Thyroid gland (tissue), 4 donors: ENCODE data around the gene NCS1. TPM values are rescaled to one million over a fixed set of nuclear protein-coding genes. Genes with fewer than 3 reads are reported as not detected.

Experiments
- DNase-seq, 2 donors: peaks; one replicate each; pipeline ENCODE4 v3.0.0-alpha.2; 2019
- H3K27ac ChIP-seq, 3 donors: fragments of 200-600 bp; sonication (generic); 1 replicate in 2 of 3; 2 replicates in 1 of 3; pipeline ENCODE4 v1.5.1; 2016 to 2019; ENCODE audit warnings: mild to moderate bottlenecking in 1 of 3, moderate library complexity in 1 of 3
- H3K27me3 ChIP-seq: fragments of 200-600 bp; sonication (generic); one replicate; pipeline ENCODE4 v1.5.1; 2019
- H3K36me3 ChIP-seq, 2 donors: fragments of 200-600 bp; sonication (generic); one replicate each; pipeline ENCODE4 v1.5.1; 2016 to 2019
- H3K4me1 ChIP-seq, 2 donors: fragments of 200-600 bp; sonication (generic); one replicate each; pipeline ENCODE4 v1.5.1; 2017 to 2019
- H3K4me3 ChIP-seq, 3 donors: fragments of 200-600 bp; sonication (generic); replicated peaks in 1 of 3; 1 replicate in 2 of 3; 2 replicates in 1 of 3; pipeline ENCODE4 v1.5.1; 2016; ENCODE audit warnings: mild to moderate bottlenecking in 1 of 3
- H3K9me3 ChIP-seq: fragments of 200-600 bp; sonication (generic); one replicate; pipeline ENCODE4 v1.5.1; 2017
- CTCF ChIP-seq, 6 experiments: fragments of 200-600 bp in 3 of 6; fragments of 450-650 bp in 3 of 6; sonication (generic) in 3 of 6; IDR thresholded peaks; one replicate each; pipeline ENCODE4 v1.5.1; 2016 to 2019; ENCODE audit warnings: antibody characterized with exemption in 6 of 6, mild to moderate bottlenecking in 2 of 6, inconsistent platforms in 1 of 6, moderate library complexity in 1 of 6
- POLR2A ChIP-seq, 2 donors: fragments of 450-650 bp; IDR thresholded peaks; one replicate each; pipeline ENCODE4 v1.6.1; 2017; ENCODE audit warnings: antibody characterized with exemption in 2 of 2, mild to moderate bottlenecking in 2 of 2, moderate library complexity in 1 of 2
- WGBS, 2 donors: methylation state at CpG; one replicate each; pipeline ENCODE4 v1.1.5; 2017; 5-methylcytosine and 5-hydroxymethylcytosine counted together
- intact Hi-C: fragments of 100-400 bp; cut with DNase I; formaldehyde crosslinking; loops from one replicate; pipeline ENCODE4 v1.15.1; 2023
- total RNA-seq, 4 donors: library from RNA; depleted of rRNA; stranded (reverse); fragments of >200 nt; gene quantifications; one replicate each; pipeline ENCODE4 v1.2.3, GENCODE V29; 2016

Gene NCS1
- total RNA-seq, 4 donors from 2014 or later = 31.0 to 85.4 (median 61.2) TPM

DNA sequence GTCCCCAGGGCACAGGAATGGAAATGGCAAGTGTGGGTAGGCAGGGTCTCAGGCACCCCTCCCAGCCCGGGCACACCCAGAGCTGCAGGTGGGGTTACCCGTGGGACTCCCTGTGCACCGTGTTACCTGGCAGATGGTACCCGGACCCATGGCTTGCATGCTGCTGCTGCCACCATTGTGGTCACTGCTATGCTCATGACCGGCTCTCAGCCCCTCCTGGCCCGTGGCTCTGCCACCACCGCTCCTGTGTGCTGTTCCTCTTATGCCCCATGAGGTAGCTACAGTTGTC lies 71.6 kb downstream of the NCS1 start:
- Histone ChIP-seq H3K27ac (no peak overlapping the region), H3K9me3 (no peaks in the 10 kb centered on the region), H3K4me1 (peaks cover 25 to 33% of the 10 kb centered on the region in 2 donors), H3K27me3 (no peaks in the 10 kb centered on the region), H3K4me3 (no peak overlapping the region), H3K36me3 (no peaks in the 10 kb centered on the region)
- 79% methylated on average over 7 of the region's 7 CpGs; no CpG with 5 or more reads in 1 of the 2 donors for WGBS, 2 donors
- TF ChIP-seq CTCF (IDR thresholded peaks at IDR 0.05) = no peak
- no peak for TF ChIP-seq POLR2A (IDR thresholded peaks at IDR 0.05)
- no peak for DNase-seq
- intact Hi-C loops = loop anchor here (5.0 kb wide), 1 partner anchor 98 kb away; no protein-coding TSS in a partner anchor

- intact Hi-C loops = loop anchor here (5.0 kb wide), 1 partner anchor 98 kb away; no protein-coding TSS in a partner anchor
- H3K9me3 ChIP-seq = no peaks in the 10 kb centered on the region
- no peak overlapping the region for H3K27ac ChIP-seq
- H3K4me3 ChIP-seq = no peak overlapping the region
- WGBS, 2 donors = 89 to 94% methylated on average over 11 to 13 of the region's 13 CpGs
- H3K27me3 ChIP-seq = no peaks in the 10 kb centered on the region
- no peak for TF ChIP-seq CTCF (IDR thresholded peaks at IDR 0.05)
- TF ChIP-seq POLR2A (IDR thresholded peaks at IDR 0.05) = no peak
- H3K4me1 ChIP-seq = peaks cover 17 to 25% of the 10 kb centered on the region in 2 donors
- DNase-seq = no peak
- no peaks in the 10 kb centered on the region for H3K36me3 ChIP-seq
These were observed 72.5 kb downstream of the NCS1 start for GRCh38 chr9:130244548-130245165.

GRCh38 chr9:130245474-130245873 lies 73.3 kb downstream of the NCS1 start:
- Histone ChIP-seq H3K36me3 (no peaks in the 10 kb centered on the region), H3K9me3 (no peaks in the 10 kb centered on the region)

GRCh38 chr9:130246126-130246525 lies 73.9 kb downstream of the NCS1 start:
- no peaks in the 10 kb centered on the region for H3K36me3 ChIP-seq
- peaks cover 5 to 10% of the 10 kb centered on the region in 2 donors for H3K4me1 ChIP-seq
- WGBS, 2 donors = 90 to 93% methylated on average over 3 of the region's 3 CpGs
- H3K27ac ChIP-seq = no peak overlapping the region
- H3K4me3 ChIP-seq = no peak overlapping the region
- no peaks in the 10 kb centered on the region for H3K27me3 ChIP-seq
- H3K9me3 ChIP-seq = no peaks in the 10 kb centered on the region
- TF ChIP-seq CTCF (IDR thresholded peaks at IDR 0.05) = no peak
- TF ChIP-seq POLR2A (IDR thresholded peaks at IDR 0.05) = no peak
- intact Hi-C loops = no loop called here
- DNase-seq = no peak

More at GRCh38 chr9:130245474-130245873, 73.3 kb downstream of the NCS1 start:
- H3K4me3 ChIP-seq = no peak overlapping the region
- no peaks in the 10 kb centered on the region for H3K27me3 ChIP-seq
- WGBS, 2 donors = 92 to 95% methylated on average over 11 of the region's 11 CpGs
- no peak for DNase-seq
- no peak overlapping the region for H3K27ac ChIP-seq
- peaks cover 9 to 17% of the 10 kb centered on the region in 2 donors for H3K4me1 ChIP-seq
- TF ChIP-seq CTCF (IDR thresholded peaks at IDR 0.05) (no peak), POLR2A (IDR thresholded peaks at IDR 0.05) (no peak)
- intact Hi-C loops = no loop called here

GRCh38 chr9:130254747-130255630 lies 82.8 kb downstream of the NCS1 start:
- Histone ChIP-seq H3K4me1 (peaks cover 4 to 6% of the 10 kb centered on the region in 2 donors), H3K27me3 (no peaks in the 10 kb centered on the region), H3K27ac (peak overlapping the region; percentile 64 to 73 (median 71)), H3K36me3 (no peaks in the 10 kb centered on the region), H3K9me3 (no peaks in the 10 kb centered on the region), H3K4me3 (no peak overlapping the region)
- peak; percentile 87 to 88 for DNase-seq
- 46 to 48% methylated on average over 22 to 23 of the region's 23 CpGs for WGBS, 2 donors
- intact Hi-C loops = no loop called here
- TF ChIP-seq CTCF (IDR thresholded peaks at IDR 0.05) (peak in 1 of 6 experiments; percentile 10), POLR2A (IDR thresholded peaks at IDR 0.05) (no peak)
